ENCODE results near the gene MYO18A.
"Not testable (repeated sequence)": the region's sequence is repeated elsewhere in the genome, so short reads cannot be mapped to it uniquely, and the experiment has no call there.

The MYO18A gene, protein sequence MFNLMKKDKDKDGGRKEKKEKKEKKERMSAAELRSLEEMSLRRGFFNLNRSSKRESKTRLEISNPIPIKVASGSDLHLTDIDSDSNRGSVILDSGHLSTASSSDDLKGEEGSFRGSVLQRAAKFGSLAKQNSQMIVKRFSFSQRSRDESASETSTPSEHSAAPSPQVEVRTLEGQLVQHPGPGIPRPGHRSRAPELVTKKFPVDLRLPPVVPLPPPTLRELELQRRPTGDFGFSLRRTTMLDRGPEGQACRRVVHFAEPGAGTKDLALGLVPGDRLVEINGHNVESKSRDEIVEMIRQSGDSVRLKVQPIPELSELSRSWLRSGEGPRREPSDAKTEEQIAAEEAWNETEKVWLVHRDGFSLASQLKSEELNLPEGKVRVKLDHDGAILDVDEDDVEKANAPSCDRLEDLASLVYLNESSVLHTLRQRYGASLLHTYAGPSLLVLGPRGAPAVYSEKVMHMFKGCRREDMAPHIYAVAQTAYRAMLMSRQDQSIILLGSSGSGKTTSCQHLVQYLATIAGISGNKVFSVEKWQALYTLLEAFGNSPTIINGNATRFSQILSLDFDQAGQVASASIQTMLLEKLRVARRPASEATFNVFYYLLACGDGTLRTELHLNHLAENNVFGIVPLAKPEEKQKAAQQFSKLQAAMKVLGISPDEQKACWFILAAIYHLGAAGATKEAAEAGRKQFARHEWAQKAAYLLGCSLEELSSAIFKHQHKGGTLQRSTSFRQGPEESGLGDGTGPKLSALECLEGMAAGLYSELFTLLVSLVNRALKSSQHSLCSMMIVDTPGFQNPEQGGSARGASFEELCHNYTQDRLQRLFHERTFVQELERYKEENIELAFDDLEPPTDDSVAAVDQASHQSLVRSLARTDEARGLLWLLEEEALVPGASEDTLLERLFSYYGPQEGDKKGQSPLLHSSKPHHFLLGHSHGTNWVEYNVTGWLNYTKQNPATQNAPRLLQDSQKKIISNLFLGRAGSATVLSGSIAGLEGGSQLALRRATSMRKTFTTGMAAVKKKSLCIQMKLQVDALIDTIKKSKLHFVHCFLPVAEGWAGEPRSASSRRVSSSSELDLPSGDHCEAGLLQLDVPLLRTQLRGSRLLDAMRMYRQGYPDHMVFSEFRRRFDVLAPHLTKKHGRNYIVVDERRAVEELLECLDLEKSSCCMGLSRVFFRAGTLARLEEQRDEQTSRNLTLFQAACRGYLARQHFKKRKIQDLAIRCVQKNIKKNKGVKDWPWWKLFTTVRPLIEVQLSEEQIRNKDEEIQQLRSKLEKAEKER (N-terminal part only)

DNA sequence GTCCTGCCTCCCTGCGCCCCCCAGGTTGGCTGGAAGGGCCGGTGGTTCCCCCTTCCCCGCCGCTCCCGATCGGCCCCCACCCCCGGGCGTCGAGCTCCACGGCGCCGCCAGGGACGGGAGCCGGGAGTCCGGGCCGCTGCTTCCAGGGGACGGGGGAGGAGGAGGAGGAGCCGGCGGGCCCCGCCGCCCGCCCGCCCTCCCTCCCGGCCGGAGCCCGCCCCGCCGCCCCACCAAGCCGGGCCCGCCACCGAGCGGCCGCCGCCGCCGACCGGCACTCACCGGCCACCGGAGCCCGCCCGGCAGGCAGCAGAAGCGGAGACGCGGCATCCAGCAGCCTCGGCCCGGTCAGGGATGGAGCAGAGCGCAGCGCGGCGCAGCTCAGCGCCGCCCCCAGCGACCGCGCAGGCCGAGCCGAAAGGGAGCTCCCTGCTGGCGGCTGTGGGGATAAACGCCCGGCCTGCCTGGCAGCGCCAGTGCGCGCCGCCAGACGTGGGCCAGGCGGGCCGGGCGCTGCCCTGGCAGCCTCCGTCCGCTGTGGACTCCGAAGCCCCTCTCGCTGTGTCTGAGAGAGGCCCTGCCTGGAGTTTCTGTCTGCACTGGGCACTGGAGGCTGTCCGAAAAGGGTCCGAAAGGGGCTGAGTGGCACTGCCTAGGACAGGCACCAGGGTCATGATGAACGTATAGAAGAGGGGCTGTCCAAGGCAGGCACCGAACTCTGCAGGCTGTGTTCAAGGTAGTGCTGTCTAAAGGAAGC is at the start of gene MYO18A:
TSS of gene MYO18A (minus strand) at position 365 of the 754 bp plus-strand sequence. CDS start 13,458 bp downstream, outside the sequence.
- DNase-seq, result peak; percentile 70

DNA sequence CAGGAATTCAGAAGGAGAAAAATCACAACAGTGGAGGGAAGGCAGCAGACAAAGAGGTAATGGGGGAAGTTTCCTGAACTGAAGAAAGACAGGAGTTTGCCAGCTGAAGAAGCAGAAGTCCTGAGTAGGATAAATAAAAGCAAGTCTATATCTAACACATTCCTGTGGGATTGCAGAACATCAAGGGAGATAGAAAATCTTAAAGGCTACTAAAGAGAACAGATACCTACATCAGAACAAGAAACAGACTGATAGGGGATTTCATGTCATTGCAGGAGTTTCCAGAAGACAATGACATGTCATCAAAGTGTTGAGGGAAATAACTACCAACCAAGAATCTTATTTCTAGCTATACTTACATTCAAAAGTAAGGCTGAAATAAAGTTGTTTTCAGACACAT is 45.2 kb upstream of the MYO18A start:
- no peak for DNase-seq

DNA sequence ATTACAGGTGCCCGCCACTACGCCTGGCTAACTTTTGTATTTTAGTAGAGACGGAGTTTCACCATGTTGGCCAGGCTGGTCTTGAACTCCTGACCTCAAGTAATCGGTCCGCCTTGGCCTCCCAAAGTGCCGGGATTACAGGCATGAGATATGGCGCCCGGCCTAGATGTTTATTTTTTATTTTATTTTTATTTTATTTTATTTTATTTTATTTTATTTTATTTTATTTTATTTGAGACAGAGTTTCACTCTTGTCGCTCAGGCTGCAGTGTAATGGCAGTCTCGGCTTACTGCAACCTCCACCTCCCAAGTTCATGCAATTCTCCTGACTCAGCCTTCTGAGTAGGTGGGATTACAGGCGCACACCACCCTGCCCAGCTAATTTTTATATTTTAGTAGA is 41.1 kb upstream of the MYO18A start:
- not testable (repeated sequence) for DNase-seq

DNA sequence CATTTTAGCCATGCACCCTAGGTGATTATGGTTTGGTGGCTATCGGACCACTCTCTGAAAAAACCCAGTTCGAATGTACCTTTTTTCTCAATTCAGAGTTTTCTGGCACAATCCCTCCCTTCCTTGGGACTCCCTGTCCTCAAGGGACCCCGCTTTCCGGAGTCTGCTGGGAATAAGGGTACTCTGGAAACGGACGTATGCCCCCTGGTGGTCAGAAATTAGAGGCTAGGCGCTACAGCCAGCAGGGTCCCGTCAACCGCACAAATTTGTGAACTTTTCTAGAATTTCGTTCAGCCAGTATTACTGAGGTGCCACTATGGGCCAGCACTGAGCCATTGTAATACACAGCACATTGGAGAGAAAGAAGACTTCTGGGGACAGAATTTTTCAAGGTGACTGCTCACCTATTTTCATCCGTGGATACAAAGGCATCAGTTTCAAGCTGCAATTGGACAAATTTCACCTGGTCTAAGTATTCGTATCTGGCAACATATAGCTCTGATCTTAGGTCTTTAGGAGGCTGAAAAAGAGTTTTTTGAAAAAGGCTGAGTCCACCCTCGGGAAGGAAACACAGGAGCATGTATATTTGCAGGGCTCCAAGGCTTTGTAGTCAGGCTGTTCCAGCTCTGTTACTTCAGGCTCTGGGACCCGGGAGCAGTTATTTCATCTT is 39.3 kb upstream of the MYO18A start:
- peak; percentile 51 for DNase-seq

DNA sequence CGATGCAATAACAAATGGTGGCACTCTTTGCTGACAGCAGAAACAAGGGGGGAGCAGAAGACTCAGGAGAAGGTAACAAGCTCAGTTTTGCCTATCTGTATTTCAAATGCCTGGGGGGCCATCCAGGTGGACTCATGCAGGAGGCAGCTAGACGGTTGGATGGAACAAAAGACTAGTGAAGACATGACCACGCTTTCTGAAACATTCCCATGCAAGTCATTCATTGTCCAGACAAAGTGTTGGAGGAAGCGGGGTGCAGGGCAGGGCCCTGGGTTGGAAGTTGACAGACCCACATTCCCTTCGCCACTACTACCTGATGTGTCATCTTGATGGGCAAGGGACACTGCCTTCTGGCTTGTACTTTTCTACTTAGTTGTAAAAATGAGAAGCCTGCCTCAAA is 36.7 kb upstream of the MYO18A start:
- DNase-seq, result no peak

DNA sequence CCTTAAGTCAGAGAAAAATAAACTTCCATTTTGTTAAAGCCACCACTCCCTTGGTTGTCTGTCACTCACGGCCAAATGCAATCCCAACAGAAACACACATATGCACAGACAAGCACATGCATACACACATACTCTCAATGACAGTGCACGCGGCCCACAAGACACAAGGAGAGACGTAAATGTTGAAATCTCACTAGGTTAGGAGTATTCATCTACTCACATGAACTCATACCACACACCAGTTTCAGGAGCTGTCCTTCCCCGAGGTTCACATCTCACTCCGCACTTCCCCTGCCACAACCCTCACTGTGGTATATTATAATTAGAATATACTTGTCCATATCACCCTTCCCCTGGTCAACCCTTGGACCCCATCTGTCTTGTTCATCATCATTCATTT is 36.0 kb upstream of the MYO18A start:
- DNase-seq, result no peak

DNA sequence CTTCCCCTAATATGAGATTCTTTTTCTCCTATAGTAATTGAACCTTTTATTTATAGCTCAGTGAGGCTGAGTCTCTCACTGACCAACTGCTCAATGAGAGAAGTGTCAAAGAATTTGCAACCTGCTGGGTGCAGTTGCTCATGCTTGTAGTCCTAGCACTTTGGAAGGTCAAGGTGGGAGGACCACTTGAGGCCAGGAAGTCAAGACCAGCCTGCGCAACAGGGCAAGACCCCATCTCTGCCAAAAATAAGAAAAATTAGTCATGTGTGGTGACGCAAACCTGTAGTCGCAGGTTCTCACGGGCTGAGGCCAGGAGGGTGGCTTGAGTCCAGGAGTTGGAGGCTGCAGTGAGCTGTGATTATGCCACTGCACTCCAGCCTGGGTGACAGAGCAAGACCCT is 35.5 kb upstream of the MYO18A start:
- DNase-seq, result no peak

DNA sequence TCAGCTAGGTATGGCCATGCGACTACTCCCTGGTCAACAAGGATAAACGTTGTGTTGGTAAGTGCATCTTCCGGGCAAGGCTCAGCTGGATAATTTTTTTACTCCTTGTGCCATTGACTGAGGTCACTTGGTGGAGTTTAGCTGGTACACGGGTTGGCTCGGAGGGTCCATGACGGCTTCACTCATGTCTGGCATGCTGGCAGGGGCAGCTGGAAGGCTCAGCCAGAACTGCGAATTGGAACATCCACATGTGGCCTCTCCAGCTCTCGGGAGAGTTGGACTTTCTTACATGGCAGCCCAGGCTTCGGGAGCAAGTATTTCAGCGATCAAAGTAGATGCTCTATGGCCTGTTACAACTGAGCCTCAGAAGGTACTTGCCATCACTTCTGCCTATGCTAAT is 35.0 kb upstream of the MYO18A start:
- DNase-seq, result no peak

DNA sequence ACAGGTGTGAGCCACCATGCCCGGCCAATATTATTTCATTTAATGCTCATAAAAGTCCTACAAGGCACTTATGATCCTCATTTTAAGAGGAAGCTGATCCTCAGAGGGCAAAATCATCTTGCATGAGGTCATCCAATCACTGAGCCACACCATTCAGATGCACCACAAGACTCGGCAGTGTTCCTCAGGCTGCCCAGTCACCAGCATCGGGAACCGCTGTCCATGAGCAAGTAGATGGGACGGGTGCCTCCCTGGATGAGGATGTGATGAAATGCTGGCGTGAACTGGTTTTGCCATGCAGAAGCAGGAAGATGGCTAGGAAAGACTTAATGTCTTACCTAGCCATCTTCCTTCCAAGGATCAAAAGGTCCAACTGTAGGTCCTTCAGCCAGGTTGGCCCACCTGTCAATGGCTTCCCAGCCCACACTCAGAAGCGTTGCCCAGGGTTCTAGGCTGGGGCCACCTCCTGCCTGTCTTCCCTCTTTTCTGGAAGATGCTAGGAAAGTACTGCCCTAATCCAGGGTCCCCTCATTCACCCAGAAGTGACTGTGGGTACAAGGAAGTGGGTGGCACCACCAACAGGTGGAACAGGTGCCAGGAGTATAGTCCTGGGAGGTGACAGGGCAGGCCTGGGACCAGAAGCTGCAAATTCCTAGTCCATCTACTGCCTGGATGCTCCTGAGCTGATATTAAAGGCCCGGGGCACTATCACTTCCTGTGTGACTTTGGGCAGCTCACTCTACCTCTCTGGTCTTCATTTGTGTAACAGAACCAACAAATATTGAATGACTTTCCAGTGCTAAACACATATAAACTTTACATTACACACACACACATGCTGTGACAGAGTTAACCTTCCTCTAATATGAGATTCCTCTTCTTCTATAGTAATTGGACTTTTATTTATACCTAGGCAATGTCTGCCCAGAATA is 34.3 kb upstream of the MYO18A start:
- DNase-seq, result no peak

DNA sequence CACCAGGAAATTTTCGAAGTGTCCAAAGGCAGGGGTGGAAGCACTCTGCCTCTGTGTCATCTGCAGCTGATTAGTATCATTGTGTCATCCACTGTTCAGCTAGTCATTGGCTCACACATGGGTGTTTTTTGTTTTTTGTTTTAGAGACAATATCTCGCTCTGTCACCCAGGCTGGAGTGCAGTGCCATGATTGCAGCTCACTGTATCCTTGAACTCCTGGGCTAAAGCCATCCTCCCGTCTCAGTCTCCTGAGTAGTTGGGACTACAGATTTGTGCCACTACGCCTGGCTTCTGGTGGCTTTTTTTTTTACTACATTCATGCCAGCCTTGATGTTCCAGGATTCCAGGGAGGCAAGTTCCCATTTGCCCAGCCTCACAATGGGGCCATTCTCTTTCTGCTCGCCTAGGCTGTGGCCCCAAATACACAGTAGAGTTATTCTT is 32.5 kb upstream of the MYO18A start:
- no peak for DNase-seq

DNA sequence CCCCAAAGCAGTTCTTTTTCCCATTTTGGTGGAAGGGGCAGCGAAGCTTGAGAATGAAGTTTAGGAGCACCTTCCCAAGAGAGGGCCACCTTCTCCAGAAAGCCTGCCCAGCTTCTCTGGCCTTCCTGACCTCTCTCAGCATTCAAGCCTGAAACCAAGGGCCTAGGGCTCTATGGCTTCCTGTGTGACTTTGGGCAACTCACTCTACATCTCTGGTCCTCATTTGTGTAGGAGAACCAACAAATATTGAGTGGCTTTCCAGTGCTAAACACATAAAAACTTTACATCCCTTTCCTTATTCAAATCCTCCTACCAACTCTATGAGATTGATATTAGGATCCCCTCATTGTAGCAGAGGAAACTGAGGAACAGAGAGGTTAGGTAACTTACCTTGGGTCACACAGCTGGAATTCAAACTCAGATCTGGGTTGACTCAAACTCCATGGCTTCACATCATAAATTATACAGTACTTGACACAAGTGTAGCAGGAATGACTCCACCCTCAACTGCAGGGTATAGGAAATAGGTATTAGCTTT is 32.0 kb upstream of the MYO18A start:
- no peak for DNase-seq

DNA sequence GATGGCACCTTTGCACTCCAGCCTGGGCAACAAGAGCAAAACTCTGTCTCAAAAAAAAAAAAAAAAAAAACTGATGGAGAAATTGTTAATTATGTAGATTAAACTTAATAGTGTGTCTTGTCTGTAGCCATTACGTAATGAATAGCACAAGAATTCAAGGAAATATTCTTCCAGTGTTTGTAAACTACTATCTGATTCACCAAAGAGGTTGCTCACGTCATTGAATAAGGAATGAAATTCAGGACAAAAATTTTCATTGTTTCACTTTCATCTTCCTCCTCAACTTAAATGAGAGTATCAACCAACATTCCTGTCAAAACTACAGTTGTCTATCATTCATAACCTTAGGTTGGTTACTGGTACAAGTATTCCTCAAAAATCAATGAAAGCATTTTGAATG is 30.7 kb upstream of the MYO18A start:
- no peak for DNase-seq

DNA sequence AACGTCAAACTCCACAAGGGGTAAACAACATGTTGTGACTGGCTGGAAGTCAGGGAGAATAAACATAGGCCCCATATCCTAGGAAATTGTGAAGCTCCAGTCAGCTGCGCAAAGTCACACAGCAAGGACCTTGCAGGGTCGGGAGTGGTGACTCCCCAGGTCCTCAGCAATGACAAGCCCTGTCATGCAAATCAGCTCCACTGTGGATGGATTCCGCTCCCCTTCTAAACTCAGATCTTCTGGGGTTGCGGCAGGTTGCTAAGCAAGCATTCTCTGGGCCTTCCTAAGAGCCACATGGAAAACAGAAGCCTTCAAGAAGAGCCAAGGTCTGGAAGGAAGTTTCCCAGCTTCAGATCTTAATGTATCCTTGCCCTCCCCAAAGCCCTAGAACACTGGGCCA is 28.9 kb upstream of the MYO18A start:
- DNase-seq, result no peak

DNA sequence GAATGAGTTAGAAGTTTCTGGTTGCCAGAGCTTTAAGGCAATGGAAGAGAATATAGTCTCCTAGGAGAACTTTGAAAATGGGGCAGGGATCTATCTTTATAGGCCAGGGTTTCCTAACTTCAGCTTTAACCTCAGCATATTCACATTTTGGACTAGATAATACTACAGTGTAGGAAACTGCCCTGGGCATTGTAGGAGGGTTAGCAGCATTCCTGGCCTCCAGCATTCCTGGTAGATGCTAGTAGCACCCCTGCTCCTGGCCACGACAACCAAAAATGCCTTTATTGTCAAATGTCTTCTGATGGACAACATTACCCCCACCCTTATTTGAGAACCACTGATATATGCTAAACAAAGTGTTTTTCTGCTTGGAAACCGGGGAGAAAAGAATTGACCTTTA is 27.8 kb upstream of the MYO18A start:
- no peak for DNase-seq

DNA sequence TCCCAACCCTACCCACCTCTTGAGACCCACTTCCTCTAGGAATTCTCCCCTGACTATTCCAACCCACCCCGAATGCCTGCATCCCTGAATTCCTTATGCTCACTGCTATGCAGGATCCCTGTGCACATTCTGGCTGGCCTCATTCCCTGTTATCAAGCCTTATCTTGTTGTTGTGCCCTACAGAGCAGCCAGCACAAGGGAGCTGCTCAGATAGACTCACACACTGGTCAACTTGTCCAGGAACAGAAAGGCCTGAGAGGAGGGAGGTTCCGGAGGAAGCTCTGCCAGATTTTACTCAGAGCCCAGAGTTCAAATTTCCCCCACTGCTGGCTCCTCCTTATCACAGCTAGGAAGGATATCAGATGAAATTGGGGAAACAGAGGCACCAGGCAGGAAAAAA is 24.8 kb upstream of the MYO18A start:
- DNase-seq, result no peak

DNA sequence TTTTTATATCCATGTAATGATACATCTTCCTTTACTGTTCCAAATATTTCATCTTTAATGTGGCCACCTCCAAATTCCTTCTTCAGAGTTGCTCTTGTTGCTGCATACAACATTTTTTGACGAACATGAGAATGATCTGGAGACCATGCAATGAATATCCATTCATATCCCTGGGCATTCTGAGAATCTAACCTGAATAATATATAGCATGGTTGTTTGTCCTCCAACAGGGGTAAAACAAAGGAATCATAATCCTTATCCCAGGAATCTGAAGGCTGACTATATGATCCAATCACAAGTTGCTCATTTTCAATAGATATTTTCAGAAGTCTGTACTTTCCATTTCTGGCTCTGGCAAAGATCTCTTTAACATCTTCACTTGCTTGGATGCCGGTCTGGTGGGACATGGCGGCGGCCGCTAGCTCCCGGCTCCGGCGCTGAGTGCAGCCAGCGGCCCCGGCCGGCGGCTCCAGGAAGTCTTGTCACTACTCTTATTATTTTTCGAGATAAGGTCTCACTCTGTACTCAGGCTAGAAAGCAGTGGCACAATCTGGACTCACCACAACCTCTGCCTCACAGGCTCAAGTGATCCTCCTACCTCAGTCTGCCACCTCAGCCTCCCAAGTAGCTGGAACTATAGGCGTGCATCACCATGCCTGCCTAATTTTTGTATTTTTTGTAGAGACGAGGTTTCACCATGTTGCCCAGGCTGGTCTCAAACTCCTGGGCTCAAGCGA is 24.0 kb upstream of the MYO18A start:
- DNase-seq, result not testable (repeated sequence)

DNA sequence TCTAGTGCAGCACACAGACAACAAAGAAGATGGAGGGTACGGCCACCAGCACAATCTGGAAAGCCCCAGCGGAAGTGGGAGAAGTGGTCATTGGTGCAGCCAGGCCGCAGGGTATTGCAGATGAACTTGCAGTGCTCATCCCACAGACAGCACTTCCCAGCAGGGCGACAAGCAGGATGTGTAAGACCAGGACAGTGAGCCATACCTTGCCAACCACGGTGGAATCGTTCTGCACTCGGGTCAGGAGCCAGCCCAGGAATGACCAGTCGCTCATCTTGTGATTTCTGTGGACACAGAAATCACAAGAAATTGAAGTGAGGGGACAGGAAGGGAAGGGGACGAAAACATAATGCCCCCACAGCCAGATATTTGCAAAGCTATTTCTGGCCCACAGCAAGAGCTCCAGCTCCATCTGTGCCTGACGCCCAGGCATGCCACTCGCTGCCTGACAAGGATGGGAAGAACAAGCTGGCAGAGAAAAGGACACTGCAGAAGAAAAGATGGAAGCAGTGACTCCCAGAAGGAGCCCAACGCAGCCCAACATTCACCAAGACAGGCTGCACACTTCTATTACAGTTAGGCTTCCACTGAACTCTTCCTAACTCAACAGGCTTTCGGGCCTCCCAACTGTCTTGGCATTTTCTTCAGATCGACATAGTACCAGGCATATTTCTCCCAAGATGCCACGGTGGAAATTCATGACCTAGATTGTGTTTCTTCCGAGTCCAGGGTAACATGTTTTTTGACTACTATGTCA is 17.5 kb upstream of the MYO18A start:
- DNase-seq, result no peak

DNA sequence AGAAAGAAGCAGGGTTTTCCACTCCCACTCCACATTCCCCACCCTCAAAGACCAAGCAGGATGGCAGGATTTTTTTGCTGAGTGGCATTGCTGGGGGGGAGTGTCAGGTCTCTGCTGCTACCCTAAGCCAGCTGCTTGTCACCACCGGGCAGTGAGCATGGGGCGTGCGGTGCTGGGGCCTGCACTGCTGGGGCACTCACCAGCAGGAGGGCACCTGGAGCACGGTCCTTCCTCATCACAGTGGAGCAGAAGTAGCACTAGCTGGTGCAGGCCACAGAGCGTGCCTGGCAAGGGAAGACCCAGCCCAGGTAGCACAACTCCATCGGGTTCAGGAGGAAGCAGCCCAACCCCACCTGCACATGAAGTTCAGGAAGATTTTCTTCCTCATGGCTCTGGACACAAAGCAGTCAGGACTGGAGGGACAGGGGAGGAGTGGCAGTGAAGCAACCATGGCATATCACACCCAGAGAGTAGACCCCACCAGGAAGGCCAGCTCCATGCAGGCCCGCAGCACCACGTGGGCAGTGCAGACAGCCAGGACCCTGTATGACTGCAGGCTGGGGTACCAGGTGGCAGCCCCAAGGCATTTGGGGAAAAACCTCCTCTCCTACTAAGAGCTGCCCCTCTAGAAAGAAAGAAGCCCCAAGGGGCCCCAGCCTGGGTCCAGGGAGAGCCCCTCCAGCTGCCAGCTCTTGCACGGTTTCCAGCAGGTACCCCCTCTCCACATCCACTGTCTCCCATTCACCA is 16.7 kb upstream of the MYO18A start:
- DNase-seq, result no peak
